Ramos (cell line): ENCODE results near the gene STX5.
"Not testable (repeated sequence)": the region's sequence is repeated elsewhere in the genome, so short reads cannot be mapped to it uniquely, and the experiment has no call there.

Source experiments
- in situ Hi-C: fragments of 300-500 bp; cut with MboI; formaldehyde crosslinking; loops from one replicate; pipeline ENCODE4 v1.14.3; 2022; ENCODE audit warnings: low sequenced_read_pairs; ENCODE audit not compliant: unreplicated experiment

STX5 gene, protein sequence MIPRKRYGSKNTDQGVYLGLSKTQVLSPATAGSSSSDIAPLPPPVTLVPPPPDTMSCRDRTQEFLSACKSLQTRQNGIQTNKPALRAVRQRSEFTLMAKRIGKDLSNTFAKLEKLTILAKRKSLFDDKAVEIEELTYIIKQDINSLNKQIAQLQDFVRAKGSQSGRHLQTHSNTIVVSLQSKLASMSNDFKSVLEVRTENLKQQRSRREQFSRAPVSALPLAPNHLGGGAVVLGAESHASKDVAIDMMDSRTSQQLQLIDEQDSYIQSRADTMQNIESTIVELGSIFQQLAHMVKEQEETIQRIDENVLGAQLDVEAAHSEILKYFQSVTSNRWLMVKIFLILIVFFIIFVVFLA

DNA sequence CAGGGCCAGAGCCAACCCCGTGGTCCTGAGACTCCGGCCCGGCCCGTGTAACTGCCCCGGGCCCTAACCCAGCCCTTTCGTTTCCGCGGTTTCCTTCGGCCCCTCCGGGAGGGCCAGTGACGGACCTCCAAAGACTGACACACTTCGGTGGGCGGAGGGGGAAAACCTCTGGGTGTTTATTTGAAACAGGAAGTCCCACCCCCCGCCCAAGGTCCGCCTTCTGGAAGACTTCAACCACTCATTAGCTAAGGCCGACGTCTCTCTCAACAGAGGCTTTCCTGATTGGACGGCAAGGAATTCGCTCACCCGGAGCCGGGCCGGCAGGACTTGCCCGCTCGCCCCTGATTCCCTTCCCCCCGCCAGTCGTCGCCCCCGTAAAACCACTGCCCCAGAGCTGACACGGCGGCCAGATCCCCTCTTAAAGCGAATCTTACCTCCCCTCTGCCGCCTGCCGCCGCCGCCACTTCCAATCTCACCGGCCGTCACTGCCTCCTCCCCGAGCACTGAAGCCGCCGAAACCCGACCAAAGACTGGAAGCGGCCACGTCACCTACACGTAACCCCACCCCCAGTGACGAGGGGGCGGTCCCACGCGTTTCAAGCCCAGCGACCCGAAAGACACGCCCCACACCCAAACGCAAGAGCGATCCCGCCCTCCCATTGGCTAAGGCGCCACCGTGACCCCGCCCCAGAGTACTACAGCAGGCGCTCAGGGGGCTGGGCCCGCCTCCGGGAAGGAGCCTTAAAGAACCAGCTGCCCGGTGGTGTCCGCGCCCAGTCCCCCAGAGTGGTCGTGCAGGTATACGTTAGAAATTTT is at the start of gene STX5:
STX5 (minus strand) TSS at position 532 of the 816 bp plus-strand sequence. CDS start 808 bp downstream, outside the sequence.
- in situ Hi-C loops: loop anchor here (25.0 kb wide), 1 partner anchor 1406 kb away; the partner anchor contains the start of genes DNAJC4, FKBP2, NUDT22 and PPP1R14B

GRCh38 chr11:62880803-62881578 is 49.1 kb upstream of the STX5 start, which contains the start of gene SLC3A2:
Gene SLC3A2, plus strand, starts transcription at chr11:62880896. Its CDS starts 128 bp downstream, at chr11:62881024.
- in situ Hi-C loops: loop anchor here (25.0 kb wide), 1 partner anchor 469 kb away; the partner anchor contains the start of gene SCGB1A1

DNA sequence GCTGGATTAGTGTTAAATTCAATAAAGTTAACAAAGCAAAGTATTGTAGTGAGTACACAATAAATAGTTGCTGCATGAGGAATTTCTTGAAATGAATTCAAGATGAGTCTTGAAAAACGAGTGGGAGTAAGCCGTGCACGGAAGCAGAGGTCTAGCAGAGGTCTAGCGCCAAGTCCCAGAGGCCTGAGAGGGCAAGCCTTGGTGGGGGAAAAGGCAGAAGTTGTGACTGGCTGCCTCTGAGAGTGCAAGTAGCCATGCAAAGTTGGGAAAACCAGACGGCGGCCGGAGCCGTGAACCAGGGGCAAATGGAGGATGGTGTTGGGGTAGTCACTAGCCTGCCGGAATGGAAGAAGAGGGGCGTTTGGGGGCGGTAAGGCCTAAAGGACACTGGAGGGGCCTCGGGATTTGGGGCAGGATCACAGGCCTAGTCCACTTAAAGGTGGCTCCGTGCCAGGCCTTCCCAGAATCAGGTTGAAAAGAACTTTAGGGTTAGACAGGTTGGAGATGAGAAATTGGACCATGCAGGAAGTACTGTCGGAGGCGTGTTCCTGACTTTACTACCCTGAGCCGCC is 48.5 kb upstream of the STX5 start:
- in situ Hi-C loops: loop anchor here (25.0 kb wide), 1 partner anchor 468 kb away; the partner anchor contains the start of gene SCGB1A1

- in situ Hi-C loops: loop anchor here (25.0 kb wide), 1 partner anchor 467 kb away; the partner anchor contains the start of gene SCGB1A1
Measured at GRCh38 chr11:62879235-62879978, 47.6 kb upstream of the STX5 start.

DNA sequence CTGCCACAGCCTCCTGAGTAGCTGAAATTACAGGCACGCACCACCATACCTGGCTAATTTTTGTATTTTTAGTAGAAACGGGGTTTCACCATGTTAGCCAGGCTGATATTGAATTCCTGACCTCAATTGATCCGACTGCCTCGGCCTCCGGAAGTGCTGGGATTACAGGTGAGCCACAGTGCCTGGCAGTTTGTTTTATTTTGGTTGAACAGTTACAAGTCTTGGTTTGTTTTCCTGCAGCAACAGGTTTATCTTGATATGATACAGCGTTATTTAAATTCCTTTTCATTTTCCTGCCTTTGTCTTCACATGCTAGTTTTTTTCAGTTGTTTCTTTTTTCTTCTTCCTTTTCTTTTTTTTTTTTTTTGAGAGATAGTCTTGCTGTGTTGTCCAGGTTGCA is 44.9 kb upstream of the STX5 start:
- in situ Hi-C loops: loop anchor here (25.0 kb wide), 1 partner anchor 464 kb away; the partner anchor contains the start of gene SCGB1A1

DNA sequence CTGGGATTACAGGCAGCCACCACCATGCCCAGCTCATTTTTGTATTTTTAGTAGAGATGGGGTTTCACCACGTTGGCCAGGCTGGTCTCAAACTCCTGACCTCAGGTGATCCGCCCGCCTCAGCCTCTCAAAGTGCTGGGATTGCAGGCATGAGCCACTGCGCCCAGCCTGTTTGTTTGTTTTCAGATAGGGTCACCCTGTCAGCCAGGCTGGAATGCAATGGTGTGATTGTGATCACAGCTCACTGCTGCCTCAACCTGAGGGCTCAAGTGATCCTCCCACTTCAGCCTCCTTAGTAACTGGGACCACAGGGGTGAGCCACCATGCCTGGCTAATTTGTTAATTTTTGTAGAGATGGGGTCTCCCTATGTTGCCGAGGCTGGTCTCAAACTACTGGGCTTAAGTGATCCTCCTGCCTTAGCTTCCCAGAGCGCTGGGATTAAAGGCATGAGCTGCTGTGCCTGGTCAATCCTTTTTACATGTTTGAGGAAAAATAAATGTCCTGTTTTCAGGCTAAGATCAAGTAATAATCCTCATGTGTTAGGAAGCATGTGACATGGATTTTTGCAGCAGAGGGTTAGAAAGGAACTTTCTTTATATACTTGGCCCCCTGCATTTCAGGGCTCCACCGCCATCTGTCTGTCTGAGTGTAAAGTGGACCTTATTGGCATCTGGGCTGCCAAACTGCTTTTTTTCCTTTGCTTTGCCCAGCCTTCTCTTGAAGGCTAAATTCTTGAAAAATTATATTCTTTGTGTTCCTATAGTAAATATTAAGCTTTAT is 44.0 kb upstream of the STX5 start:
- in situ Hi-C loops: loop anchor here (25.0 kb wide), 1 partner anchor 464 kb away; the partner anchor contains the start of gene SCGB1A1

DNA sequence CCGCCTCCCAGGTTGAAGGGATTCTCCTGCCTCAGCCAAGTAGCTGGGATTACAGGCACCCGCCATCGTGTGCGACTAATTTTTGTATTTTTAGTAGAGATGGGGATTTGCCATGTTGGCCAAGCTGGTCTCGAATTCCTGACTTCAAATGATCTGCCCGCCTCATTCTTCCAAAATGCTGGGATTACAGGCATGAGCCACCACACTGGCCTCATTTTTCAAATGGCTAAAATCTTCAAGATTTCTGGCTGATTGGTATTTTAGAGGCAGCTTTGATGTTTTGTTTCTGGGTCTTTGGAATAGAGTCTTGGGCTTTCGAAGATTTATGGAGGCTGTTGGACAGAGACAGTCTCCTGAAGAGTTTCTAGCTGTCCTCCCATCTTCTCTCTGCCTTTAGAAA is 43.0 kb upstream of the STX5 start:
- in situ Hi-C loops: loop anchor here (25.0 kb wide), 1 partner anchor 463 kb away; the partner anchor contains the start of gene SCGB1A1

GRCh38 chr11:62865635-62866034 is 33.8 kb upstream of the STX5 start:
- in situ Hi-C loops: no loop called here

- in situ Hi-C loops: loop anchor here (5.0 kb wide), 1 partner anchor 77 kb away; the partner anchor contains the start of gene TMEM179B
Measured at GRCh38 chr11:62863687-62864335, 32.0 kb upstream of the STX5 start.

DNA sequence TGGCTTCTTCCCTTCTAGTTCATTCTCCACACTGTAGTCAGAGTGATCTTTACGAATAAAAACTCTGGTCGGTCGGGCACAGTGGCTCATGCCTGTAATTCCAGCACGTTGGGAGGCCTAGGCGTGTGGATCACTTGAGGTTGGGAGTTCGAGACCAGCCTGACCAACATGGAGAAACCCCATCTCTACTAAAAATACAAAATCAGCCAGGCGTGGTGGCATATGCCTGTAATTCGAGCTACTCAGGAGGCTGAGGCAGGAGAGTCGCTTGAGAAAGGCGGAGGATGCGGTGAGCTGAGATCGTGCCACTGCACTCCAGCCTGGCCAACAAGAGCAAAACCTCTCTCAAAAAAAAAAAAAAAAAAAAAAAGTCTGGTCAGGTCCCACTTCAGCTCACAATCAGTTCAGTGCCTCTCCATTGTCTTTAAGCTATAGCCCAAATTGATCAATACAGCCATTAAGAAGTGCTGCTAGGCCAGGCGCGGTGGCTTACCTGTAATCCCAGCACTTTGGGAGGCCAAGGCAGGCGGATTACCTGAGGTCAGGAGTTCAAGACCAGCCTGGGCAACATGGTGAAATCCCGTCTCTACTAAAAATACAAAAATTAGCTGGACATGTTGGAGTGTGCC is 29.8 kb upstream of the STX5 start:
- in situ Hi-C loops: loop anchor here (5.0 kb wide), 1 partner anchor 74 kb away; the partner anchor contains the start of gene TMEM179B

DNA sequence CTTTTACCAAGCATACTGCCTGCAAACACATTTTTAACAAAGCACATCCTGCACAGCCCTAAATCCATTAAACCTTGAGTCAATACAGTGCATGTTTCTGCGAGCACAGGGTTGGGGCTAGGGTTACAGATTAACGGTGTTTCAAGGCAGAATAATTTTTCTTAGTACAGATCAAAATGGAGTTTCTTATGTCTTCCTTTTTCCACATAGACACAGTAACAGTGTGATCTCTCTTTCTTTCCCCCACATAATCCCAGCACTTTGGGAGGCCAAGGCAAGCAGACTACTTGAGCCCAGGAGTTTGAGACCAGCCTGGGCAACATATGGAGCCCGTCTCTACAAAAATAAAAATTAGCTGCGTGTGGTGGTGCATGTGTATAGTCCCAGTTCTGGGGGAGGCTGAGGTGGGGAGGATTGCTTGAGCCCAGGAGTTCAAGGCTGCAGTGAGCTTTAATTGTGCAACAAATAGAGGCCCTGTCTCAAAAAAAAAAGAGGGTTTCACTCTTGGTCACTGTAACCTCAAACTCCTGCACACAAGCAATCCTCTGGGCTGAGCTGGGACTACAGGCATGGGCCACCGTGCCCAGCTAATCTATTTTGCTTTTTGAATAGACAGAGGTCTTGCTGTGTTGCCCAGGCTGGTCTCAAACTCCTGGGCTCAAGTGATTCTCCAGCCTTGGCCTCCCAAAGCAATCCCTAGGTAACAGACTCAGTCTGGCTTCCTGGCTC is 29.1 kb upstream of the STX5 start:
- in situ Hi-C loops: loop anchor here (5.0 kb wide), 1 partner anchor 74 kb away; the partner anchor contains the start of gene TMEM179B

- in situ Hi-C loops: not testable (repeated sequence)
Measured at GRCh38 chr11:62859281-62859703, 27.4 kb upstream of the STX5 start.

- in situ Hi-C loops: no loop called here
Measured at GRCh38 chr11:62858201-62858600, 26.4 kb upstream of the STX5 start.

- in situ Hi-C loops: no loop called here
Measured at GRCh38 chr11:62857541-62857982, 25.7 kb upstream of the STX5 start.

- in situ Hi-C loops: no loop called here
Measured at GRCh38 chr11:62856333-62856895, 24.6 kb upstream of the STX5 start.
